ENCODE data around the gene SV2C. TPM values are rescaled to one million over a fixed set of nuclear protein-coding genes. Genes with fewer than 3 reads are reported as not detected.

Gene SV2C
- total RNA-seq, 4 donors from 2014 or later: 0.18 to 0.85 (median 0.27) TPM; not detected in 1

DNA sequence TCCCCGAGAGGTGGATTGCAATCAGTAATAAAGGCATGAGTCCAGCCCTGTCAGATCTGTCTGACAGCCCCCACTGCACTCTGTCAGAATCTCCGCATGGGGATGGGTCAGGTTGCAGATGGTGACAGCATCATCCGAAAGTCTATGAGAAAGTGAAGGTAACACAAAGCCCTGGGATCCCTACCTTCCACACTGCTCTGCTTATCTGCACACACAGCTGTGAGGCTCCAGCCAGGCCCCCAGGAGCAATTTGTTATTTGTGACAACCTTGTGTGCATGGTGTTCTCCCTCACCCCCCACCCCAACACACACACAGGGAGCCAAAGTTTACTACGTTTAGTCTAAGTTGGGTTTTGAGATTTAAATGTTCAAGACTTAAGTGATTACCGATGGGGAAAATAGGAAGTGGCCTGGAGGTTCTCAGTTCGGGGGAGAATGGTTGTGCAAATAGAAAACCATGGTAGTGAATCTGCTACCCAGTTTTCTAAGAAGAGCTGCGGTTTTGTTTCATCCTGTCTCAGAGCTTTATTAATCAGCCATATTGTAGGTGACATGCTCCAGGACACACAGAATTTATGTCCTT, 92.7 kb downstream of the SV2C start:
- Histone ChIP-seq H3K27me3 (no peaks in the 10 kb centered on the region), H3K4me1 (no peaks in the 10 kb centered on the region), H3K4me3 (no peak overlapping the region), H3K27ac (no peak overlapping the region), H3K36me3 (no peaks in the 10 kb centered on the region), H3K9me3 (no peaks in the 10 kb centered on the region)
- no peak for DNase-seq
- TF ChIP-seq, protein P1, sequence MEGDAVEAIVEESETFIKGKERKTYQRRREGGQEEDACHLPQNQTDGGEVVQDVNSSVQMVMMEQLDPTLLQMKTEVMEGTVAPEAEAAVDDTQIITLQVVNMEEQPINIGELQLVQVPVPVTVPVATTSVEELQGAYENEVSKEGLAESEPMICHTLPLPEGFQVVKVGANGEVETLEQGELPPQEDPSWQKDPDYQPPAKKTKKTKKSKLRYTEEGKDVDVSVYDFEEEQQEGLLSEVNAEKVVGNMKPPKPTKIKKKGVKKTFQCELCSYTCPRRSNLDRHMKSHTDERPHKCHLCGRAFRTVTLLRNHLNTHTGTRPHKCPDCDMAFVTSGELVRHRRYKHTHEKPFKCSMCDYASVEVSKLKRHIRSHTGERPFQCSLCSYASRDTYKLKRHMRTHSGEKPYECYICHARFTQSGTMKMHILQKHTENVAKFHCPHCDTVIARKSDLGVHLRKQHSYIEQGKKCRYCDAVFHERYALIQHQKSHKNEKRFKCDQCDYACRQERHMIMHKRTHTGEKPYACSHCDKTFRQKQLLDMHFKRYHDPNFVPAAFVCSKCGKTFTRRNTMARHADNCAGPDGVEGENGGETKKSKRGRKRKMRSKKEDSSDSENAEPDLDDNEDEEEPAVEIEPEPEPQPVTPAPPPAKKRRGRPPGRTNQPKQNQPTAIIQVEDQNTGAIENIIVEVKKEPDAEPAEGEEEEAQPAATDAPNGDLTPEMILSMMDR (IDR thresholded peaks at IDR 0.05): no peak
- no peak for TF ChIP-seq POLR2A (IDR thresholded peaks at IDR 0.05)

DNA sequence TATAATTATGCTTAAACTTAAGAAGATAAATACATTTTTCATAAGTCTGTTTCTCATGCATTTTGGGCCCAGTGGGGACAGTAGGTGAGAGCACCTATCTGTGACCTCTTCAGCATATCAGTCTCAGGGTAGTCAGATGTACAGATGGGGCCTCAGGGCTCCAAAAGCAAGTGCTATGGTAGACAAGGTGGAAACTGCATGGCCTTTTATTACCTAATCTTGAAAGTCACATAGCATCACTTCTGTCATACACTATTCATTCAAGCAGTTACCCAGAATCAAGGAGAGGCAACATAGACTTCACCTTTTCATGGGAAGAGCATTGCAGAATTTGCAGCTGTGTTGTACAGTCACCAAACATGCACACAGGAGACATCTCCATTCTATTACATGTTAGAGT, 94.8 kb downstream of the SV2C start:
- H3K9me3 ChIP-seq: no peaks in the 10 kb centered on the region
- H3K4me1 ChIP-seq: no peaks in the 10 kb centered on the region
- TF ChIP-seq POLR2A (IDR thresholded peaks at IDR 0.05): no peak
- TF ChIP-seq, protein P1 (IDR thresholded peaks at IDR 0.05): no peak
- no peak for DNase-seq
- H3K27ac ChIP-seq: no peak overlapping the region
- no peaks in the 10 kb centered on the region for H3K27me3 ChIP-seq
- H3K4me3 ChIP-seq: no peak overlapping the region
- no peaks in the 10 kb centered on the region for H3K36me3 ChIP-seq

DNA sequence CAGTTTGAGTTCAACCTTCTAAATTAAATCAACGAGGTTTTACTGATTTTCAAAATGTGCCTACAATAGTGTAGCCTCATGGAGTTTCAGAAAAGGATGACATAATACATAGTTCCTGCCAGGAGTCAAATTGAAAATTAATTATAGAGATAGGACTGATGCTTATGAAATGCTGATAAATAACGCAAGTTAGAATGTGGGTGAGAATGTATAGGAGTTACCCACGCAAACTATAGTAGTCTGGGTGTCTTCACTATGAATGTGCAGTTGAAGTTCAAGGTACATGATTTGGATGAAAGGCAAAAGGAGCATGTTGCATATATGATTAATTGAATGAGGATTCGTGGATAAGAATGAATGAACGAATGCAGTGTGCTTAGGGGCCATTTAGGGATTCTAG, 95.7 kb downstream of the SV2C start:
- Histone ChIP-seq H3K4me1 (no peaks in the 10 kb centered on the region), H3K27me3 (no peaks in the 10 kb centered on the region), H3K27ac (no peak overlapping the region), H3K36me3 (no peaks in the 10 kb centered on the region), H3K9me3 (no peaks in the 10 kb centered on the region), H3K4me3 (no peak overlapping the region)
- no peak for DNase-seq
- no peak for TF ChIP-seq POLR2A (IDR thresholded peaks at IDR 0.05)
- TF ChIP-seq, protein P1 (IDR thresholded peaks at IDR 0.05): no peak

DNA sequence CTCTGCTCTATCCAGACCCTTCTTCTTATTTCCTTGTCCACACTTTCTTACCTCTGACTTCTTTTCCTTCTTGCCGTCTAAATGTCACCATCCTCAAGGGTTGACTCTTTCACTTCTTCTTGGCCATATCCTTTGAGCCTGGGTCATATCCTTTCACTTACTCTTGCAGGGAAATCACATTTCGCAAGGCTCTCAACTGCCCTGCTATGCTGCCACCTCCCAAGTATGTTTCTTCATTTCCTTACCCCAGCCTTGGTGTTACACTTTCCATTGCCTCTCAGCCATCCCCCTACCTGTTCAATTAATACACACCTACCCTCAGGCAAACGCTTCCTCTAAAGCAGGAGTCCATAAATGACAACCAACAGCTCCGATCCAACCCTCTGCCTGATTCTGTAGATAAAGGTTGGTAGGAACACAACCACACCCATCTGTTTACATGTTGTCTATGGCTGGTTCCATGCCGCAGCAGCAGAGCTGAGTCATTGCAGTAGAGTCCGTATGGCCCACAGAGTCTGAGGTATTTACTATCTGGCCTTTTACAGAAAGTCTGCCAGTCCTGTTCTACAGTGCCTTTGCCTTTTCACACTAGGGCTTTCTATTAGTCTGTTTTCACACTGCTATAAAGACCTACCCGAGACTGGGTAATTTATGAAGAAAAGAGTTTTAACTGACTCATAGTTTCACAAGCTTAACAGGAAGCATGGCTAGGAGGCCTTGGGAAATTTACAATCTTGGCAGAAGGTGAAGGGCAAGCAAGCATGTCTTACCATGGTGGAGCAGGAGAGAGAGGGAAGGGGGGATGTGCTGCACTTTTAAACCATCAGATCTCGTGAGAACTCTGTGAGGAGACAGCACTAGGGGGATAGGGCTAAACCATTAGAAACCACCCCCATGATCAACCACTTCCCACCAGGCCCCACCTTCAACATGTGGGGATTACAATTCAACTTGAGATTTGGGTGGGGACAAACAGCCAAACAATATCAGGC, 97.9 kb downstream of the SV2C start:
- DNase-seq: peak in 1 of 3 donors; percentile 59
- no peak for TF ChIP-seq POLR2A (IDR thresholded peaks at IDR 0.05)
- TF ChIP-seq, protein P1 (IDR thresholded peaks at IDR 0.05): no peak

DNA sequence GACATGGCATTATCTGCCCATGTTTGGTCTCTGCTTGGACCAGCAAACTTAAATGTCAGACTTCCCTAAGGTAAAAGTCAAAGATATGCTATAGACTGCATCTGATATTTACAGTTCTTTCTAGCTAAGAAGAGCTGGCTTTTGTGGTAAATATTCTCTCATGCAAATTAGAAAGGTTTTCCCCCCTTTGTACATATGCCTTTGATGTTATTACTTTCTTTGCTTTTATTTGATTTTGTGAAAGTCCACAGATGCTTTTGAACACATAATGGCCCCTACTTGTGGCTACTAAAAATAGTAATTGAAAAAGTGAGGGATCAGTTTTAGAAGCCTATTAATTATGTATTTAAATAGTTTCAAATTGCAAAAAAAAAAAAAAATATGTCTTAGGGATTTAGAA, 104.2 kb downstream of the SV2C start:
- no peak overlapping the region for H3K4me3 ChIP-seq
- no peaks in the 10 kb centered on the region for H3K27me3 ChIP-seq
- no peak for DNase-seq
- H3K36me3 ChIP-seq: no peaks in the 10 kb centered on the region
- H3K9me3 ChIP-seq: no peaks in the 10 kb centered on the region
- TF ChIP-seq POLR2A (IDR thresholded peaks at IDR 0.05): no peak
- TF ChIP-seq, protein P1 (IDR thresholded peaks at IDR 0.05): no peak
- no peaks in the 10 kb centered on the region for H3K4me1 ChIP-seq
- no peak overlapping the region for H3K27ac ChIP-seq

More for the DNA sequence above, 97.9 kb downstream of the SV2C start:
- no peak overlapping the region for H3K27ac ChIP-seq
- no peak overlapping the region for H3K4me3 ChIP-seq
- no peaks in the 10 kb centered on the region for H3K9me3 ChIP-seq
- H3K36me3 ChIP-seq: no peaks in the 10 kb centered on the region
- no peaks in the 10 kb centered on the region for H3K4me1 ChIP-seq
- no peaks in the 10 kb centered on the region for H3K27me3 ChIP-seq
